ENCODE measurements around the gene CCDC116. TPM values are rescaled to one million over a fixed set of nuclear protein-coding genes. Genes with fewer than 3 reads are reported as not detected.

The CCDC116 gene
- total and polyA plus RNA-seq, 10 donors: 0.24 to 0.66 (median 0.49) TPM

DNA sequence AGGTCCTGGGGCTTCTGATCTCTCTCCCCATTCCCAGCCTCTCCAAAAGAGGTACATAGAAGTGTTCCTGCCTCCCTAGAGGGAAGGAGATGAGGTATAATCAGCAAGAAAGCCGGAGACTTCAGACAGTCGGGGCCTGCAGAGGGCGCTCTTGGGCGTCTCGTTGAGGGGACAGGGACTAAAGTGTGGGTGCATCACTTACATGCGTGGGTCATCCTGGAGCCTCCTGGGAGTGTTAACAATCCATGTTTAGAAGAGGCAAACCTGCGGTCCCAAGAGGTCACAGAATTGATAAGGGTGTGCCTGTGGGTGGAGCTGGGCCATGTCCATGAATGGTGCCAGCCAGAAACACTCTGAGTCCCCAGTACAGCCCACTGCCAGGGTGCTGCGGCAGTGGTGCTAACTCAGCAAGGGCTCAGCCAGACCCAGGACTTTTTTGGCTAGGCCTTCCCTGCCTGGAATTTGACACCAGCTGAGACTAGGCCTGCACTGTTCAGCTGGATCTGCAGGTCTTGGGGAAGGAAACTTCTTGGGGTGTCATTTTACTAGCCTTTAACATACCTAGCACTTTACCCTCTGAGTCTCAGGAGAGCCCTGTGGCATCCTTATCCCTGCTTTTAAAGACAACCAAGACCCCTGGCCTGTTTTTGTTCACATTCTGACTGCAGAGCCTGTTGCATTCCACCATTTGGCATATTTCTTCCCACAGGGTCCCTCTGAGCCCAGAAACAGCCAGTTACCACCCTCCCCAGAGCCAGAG is 8.3 kb upstream of the CCDC116 start:
- TF ChIP-seq POLR2A (IDR thresholded peaks at IDR 0.05) (no peak), POLR2AphosphoS5 (IDR thresholded peaks at IDR 0.05) (no peak)
- TF ChIP-seq, protein P1, sequence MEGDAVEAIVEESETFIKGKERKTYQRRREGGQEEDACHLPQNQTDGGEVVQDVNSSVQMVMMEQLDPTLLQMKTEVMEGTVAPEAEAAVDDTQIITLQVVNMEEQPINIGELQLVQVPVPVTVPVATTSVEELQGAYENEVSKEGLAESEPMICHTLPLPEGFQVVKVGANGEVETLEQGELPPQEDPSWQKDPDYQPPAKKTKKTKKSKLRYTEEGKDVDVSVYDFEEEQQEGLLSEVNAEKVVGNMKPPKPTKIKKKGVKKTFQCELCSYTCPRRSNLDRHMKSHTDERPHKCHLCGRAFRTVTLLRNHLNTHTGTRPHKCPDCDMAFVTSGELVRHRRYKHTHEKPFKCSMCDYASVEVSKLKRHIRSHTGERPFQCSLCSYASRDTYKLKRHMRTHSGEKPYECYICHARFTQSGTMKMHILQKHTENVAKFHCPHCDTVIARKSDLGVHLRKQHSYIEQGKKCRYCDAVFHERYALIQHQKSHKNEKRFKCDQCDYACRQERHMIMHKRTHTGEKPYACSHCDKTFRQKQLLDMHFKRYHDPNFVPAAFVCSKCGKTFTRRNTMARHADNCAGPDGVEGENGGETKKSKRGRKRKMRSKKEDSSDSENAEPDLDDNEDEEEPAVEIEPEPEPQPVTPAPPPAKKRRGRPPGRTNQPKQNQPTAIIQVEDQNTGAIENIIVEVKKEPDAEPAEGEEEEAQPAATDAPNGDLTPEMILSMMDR (IDR thresholded peaks at IDR 0.05 in 8 of 11, conservative IDR thresholded peaks at IDR 0.05 in 3 of 11): peak in 3 of 11 experiments; percentile 13 to 39 (median 26)
- Histone ChIP-seq H3K27me3 (replicated peaks in 1 of 7) (no peaks in the 10 kb centered on the region), H3K36me3 (peaks cover 0 to 88% (median 30%) of the 10 kb centered on the region in 6 donors), H3K4me1 (peaks cover 10 to 98% (median 73%) of the 10 kb centered on the region in 6 donors), H3K9me3 (no peaks in the 10 kb centered on the region), H3K27ac (peak overlapping the region in 4 of 8 donors; percentile 23 to 47 (median 39)), H3K4me3 (no peak overlapping the region)
- 71 to 88% (median 78%) methylated on average over 8 of the region's 8 CpGs for WGBS, 5 donors
- DNase-seq: no peak
- intact Hi-C loops (cut with DNase I; ENCODE audit: low total_unique reads): no loop called here

DNA sequence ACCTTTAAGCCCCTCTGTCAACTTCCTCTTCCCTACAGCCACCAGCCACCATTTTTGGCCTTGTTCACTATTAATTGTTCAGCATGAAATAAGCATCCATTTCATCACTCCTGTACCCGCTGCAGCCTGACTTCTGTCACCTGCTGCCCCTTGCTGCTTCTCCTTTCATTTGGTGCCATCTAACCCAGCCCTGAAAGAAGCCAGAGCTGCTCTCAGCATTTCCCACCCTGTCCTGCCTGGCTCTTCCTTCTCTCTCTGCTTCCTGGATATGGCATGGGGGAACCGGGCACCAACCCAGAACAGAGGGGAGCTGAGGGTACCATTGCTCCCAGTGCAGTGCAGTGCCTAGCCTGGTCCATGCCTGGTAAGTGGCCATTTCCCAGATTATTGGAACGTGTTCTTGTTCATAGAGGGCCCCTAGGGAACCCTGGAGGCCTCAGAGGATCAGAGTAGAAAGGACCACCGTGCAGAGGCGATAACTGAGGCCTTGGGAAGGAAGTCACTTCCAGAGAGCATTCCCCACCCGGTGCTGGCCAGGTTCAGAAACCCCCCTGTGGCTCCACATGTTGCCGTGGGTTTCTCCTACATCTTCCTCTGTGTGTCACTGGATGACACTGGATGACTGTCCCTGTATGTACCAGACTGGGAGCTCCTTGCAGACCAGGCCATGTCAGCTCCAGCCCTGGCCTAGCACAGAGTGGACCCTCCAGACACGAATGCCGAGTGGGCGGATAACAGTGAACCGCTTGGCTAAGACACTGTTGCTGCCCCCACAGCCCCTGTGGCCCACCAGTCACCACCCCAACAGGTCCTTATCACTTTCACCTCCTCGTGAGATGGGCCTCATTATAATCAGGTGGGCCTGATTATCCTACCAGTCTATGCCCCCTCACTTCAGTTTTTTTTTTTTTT is 7.4 kb upstream of the CCDC116 start:
- TF ChIP-seq POLR2AphosphoS5 (IDR thresholded peaks at IDR 0.05) (peak in 2 of 3 donors; percentile 8 to 31), POLR2A (IDR thresholded peaks at IDR 0.05) (no peak)
- TF ChIP-seq, protein P1 (IDR thresholded peaks at IDR 0.05 in 8 of 11, conservative IDR thresholded peaks at IDR 0.05 in 3 of 11): no peak
- 74 to 90% (median 85%) methylated on average over 12 of the region's 12 CpGs for WGBS, 5 donors
- DNase-seq: no peak
- Histone ChIP-seq H3K4me1 (peaks cover 12 to 92% (median 77%) of the 10 kb centered on the region in 6 donors), H3K36me3 (peaks cover 0 to 80% (median 30%) of the 10 kb centered on the region in 6 donors), H3K27me3 (replicated peaks in 1 of 7) (no peaks in the 10 kb centered on the region), H3K27ac (peak overlapping the region in 5 of 8 donors; percentile 18 to 47 (median 33)), H3K4me3 (no peak overlapping the region), H3K9me3 (no peaks in the 10 kb centered on the region)
- intact Hi-C loops (cut with DNase I; ENCODE audit: low total_unique reads): no loop called here

DNA sequence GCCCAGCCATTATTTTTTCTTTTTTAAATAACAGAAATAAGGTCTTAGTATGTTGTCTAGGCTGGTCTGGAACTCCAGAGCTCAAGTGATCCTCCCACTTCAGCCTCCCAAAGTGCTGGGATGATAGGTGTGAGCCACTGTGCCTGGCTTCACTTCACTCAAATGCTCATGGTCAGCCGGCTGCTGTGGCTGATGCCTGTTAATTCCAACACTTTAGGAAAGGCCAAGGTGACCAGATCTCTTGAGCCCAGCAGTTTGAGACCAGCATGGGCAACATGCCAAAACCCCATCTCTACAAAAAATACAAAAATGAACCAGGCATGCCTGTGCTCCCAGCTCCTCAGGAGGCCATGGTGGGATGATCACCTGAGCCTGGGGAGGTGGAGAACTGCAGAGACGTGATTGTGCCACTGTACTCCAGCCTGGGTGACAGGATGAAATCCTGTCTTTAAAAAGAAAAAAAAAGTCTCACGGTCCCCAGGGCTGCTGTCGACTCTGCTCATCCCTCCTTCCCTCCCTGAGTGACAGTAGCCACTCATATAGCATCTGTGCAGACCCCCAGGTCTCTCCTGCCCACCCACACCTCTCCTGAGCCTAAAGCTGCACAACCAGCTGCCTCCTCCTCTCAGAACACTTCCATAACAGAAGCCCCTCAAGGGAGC is 6.4 kb upstream of the CCDC116 start:
- Histone ChIP-seq H3K4me3 (no peak overlapping the region), H3K27me3 (replicated peaks in 1 of 7) (no peaks in the 10 kb centered on the region), H3K4me1 (peaks cover 15 to 90% (median 73%) of the 10 kb centered on the region in 6 donors), H3K36me3 (peaks cover 0 to 70% (median 30%) of the 10 kb centered on the region in 6 donors), H3K9me3 (no peaks in the 10 kb centered on the region), H3K27ac (peak overlapping the region in 1 of 8 donors; percentile 24)
- TF ChIP-seq POLR2AphosphoS5 (IDR thresholded peaks at IDR 0.05): no peak
- no peak for TF ChIP-seq POLR2A (IDR thresholded peaks at IDR 0.05)
- TF ChIP-seq, protein P1 (IDR thresholded peaks at IDR 0.05 in 8 of 11, conservative IDR thresholded peaks at IDR 0.05 in 3 of 11): no peak
- WGBS, 5 donors: 60 to 77% (median 67%) methylated on average over 4 of the region's 4 CpGs
- DNase-seq: no peak
- intact Hi-C loops (cut with DNase I; ENCODE audit: low total_unique reads): no loop called here
